GM21529 (cell line): ENCODE measurements around the gene SOX13.

Experiments used
- ATAC-seq: cut with Tn5 transposase; IDR thresholded peaks from one replicate; pipeline ENCODE4 v1.9.1; 2021; ENCODE audit not compliant: unreplicated experiment

Gene SOX13

DNA sequence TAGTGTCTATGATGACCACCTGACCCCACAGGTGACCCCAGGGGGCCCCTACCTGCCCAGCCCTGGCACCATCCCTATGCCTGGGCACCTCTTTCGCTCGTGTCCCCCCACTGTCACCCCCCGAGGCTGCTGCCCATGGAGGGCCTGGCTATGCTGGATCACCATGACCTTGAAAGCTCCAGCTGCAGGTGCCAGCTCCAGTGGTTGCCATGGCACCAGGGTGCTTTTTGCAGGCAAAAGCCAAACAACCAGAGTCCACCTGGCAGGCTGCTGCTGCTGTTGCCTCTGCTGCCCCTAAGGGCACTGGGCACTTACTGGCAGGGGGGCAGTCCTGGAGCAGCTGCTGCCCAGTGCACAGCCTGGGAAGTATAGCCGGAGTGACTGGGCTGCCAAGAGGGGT is 57.3 kb downstream of the SOX13 start:
- no peak for ATAC-seq

GRCh38 chr1:204130981-204131892 is 58.3 kb downstream of the SOX13 start:
- no peak for ATAC-seq

DNA sequence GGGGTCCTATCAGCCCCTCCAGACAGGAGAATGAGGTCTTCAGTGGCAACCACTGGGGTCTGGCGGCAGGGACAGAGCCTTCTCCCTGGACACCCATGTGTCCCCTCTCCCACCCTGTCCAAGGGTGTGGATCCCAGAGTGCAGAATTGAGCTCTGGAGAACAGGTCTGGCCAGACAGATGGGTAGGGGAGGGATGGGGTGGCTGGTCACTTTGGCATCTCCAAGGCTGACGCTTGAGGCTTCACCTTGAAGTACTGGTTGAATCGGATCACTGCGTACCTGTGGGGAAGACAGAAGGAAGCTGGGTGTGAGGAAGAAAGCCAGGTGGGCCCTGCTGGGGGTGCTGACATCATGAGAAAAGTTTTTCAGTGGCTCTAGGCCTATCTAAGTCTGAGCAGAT is 59.1 kb downstream of the SOX13 start:
- ATAC-seq, result no peak

- no peak for ATAC-seq
Measured at GRCh38 chr1:204132718-204133117, 59.8 kb downstream of the SOX13 start.

- ATAC-seq, result no peak
Measured at GRCh38 chr1:204134103-204134502, 61.2 kb downstream of the SOX13 start.

DNA sequence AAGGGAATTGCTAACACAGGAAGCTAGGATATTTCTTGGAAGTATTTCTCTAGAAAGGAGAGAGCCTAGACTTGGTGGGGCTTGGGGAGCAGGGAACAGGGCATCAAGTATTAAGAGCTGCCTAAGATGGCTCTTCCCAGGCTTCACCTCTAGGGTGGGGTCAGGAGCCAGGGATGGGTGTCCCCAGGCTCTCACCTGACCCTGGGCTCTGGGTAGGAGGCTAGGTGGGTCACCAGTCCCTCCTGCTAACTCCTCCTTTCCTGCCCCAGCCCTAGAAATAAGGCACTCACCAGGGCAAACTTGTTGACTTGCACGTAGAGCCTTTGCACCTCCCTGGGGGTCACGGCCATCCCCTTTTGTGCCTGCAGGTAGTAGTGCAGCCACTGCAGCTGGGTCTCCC is 63.9 kb downstream of the SOX13 start:
- no peak for ATAC-seq

GRCh38 chr1:204139088-204139487 is 66.2 kb downstream of the SOX13 start:
- no peak for ATAC-seq

GRCh38 chr1:204139952-204140351 is 67.0 kb downstream of the SOX13 start:
- ATAC-seq, result no peak

DNA sequence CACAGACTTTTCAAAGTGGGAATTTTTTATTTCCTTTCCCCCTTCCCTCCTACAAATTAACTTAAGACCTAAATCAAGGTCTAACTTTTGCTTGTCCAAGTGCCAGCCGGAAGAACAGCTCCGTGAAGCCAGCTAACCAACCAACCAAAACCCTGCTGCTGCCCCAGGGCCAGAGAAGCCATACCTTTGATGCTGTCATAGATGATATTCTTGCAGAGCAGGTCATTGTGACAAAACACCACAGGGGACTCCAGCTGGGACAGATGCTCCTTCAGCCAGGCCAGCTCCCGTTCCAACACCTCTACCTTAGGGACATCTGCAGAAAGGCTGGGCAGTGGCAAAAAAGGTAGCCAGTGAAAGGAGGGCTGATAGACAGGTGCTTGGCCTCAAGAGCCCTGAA is 68.2 kb downstream of the SOX13 start:
- ATAC-seq, result no peak

GRCh38 chr1:204142032-204142974 is 69.4 kb downstream of the SOX13 start:
- ATAC-seq, result no peak

DNA sequence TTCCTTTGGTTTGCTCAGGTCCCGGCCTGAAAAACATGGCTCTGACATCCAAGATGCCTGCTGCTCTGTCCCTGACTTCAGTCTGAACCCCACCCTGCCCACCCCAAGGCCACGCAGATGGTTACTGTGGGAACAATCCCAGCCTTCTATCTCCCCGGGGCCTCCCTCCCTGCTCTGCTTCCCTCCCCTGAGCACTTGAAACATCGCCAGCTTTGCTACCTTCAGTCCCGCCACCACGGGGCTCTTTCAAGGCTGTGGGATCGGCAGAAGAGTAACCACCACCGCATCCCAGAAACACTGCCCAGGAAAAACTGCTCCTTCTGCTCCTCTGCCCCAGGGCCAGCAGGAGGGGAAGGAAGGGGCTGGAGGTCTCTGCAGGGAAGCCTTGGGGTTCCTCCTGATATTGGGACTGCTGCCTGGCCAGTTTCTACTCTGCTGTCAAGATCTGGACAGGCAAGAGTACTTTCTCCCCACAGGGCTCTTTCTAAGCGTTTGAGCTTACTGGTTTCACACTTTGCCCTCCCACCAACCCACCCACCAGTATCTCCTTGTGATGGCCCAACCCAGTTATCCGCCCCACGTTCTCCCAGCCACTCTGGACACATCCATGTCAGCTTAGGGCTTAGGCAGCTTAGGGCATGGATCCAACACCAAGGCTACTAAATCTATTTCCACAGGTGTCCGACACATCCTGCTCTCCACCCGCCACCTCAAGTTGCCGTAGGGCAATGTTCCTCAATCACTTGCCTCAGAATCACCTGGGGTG is 70.5 kb downstream of the SOX13 start:
- ATAC-seq, result no peak

GRCh38 chr1:204145033-204145504 is 72.2 kb downstream of the SOX13 start:
- ATAC-seq, result no peak

- no peak for ATAC-seq
Measured at GRCh38 chr1:204146309-204146708, 73.4 kb downstream of the SOX13 start.

GRCh38 chr1:204146965-204147364 is 74.0 kb downstream of the SOX13 start:
- ATAC-seq, result no peak

DNA sequence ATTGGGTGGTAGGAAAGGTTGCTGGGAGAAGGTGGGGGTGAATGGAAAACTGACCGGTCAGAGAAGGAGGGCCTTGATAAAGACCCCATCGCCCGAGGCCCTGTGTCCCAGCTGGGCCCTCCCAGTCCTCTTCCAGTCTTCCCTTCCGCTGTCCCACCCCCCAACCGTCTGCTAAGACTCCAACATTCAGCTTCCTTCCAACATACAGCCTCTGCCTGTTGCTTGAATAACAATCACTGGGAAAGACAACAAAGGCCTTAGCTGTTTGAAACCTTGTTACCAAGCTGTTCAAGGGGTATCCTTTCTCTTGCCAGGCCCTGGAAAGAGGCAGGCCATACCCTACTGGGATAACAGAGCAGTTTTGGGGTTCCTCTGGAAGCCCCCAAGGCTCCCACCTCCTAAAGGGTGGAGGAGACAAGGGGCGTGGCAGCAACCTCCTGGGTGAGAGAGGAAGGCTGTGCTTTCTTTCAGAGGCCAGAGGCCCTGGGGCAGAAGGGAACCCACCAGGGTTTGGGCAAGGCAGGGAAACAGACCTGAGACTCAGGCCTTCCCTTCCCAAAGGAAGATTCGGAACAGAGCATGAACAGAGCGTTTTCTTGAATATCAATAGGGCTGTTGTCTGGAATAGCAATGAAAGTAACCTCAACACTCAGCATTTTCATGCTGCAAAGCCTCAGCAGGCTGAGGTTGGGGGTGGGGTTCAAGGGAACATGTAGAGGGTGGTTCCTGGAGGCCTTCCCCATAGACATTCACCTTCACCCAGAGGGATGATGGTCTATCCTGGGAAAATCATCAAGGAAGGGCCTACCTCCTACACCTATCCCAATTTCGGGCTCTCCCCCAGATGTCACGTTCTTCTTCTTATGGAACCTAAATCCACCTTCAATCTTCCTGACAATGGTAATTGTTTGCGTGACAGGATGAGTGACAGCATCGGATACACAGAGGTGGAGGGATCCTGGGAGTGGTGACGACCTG is 74.8 kb downstream of the SOX13 start:
- no peak for ATAC-seq

- ATAC-seq, result no peak
Measured at GRCh38 chr1:204149107-204149506, 76.2 kb downstream of the SOX13 start.

GRCh38 chr1:204149635-204150565 is 77.0 kb downstream of the SOX13 start:
- ATAC-seq, result no peak

DNA sequence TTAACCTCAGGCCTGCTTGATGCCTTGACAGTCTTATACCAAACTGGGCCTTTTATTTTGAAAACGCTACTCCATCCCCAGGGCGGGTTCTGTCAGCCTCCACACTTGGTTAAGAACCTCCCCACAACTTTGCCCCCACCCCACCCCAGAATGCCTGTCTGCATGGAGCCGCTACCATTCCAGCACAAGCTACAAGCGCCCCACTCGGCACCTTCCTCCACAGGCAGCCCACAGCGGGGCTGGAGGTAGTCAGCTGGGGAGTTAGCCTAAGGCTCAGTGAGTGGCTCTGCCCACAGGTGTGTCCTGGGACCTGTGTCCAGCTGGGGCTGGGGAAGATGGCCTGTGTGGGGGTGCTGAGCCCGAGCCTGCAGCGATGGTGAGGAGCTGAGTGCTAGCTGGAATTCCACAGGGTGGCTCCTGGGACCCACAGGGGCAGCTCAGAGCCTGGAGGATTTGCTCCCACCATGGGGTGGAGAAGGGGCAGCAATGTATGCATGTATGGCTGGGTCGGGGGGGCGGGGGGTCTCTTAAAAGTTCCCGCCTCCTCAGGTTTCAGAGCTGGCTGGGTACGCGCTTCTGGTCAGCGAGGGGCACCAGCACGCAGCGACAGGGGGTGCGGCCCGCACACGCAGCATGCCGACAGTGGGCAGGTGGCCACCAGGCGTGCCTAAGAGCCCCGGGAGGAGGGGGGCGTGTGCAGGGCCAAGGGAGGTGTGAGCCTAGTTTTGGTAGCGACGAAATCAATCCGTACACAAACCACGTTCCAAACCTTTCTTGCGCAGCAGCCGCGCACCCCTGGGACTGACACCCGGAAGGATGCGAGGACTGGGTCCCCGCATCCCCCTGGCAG is 78.0 kb downstream of the SOX13 start:
- ATAC-seq, result no peak
